Embryonic facial prominence (tissue), 1 donor: Measurements from ENCODE around the gene CABS1.

Experiments used
- DNase-seq: peaks from one replicate; pipeline ENCODE4 v3.0.0-alpha.2; 2016; ENCODE audit errors: extremely low spot score

The CABS1 gene

DNA sequence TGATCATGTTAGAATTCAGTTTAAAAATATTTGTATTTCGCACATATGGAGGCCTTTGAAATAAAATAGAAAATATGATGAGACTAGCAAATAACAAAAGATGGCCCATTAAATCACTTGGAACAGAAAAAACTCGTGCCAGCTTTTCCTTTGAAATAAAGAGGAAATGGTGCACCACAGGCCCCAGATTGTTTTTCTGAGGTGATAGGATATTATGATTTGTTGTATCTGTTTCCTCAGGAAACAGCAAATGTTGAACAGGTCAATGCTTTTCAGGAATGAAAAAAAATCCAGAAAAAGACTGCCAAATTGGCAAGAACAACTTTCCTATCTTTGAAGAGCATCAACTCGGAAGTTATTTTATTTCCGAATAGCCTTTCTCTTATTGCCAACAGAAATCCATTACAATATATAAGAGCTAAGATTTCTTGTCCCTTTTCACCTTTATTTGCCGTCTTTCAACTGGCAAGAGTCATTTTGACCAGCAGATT lies 48.0 kb downstream of the CABS1 start, which contains the start of gene SMR3B:
Gene SMR3B (plus strand): TSS at position 441 of the 491 bp plus-strand sequence. CDS start 1,380 bp downstream, outside the sequence.
- DNase-seq, result no peak
